ENCODE results near the gene HMGN2.
"Not testable (repeated sequence)": the region's sequence is repeated elsewhere in the genome, so short reads cannot be mapped to it uniquely, and the experiment has no call there.

Gene HMGN2

DNA sequence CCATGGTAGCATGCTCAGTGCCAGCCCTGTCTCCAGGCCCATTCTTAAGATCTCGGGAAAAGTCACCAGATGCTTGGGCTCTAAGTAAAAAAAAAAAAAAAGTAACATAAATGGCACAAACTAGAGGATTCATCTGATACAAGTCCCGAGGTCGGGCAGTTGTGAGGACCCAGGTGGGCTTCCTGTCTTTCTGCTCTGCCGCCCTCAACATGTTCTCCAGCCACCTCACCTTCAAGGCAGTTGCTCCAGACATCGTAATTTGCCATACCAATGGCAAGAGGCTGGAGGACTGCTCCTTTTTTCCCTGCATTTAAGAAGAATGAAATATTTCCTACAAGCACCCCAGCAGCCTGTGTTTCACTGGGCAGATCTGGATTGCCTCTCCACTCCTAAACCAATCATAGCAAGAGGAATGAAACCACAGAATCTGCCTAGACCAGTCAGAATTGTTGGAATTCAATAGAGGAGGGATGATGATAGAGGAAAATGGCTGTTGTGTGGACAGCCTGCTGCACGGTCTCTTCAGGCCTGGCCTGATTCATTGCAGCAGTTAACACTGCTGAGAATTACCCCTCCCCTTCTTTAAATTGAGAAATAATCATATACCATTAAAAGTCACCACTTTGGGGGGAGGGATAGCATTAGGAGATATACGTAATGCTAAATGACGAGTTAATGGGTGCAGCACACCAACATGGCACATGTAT, 5.4 kb downstream of the HMGN2 start:
- DNase-seq, result no peak

DNA sequence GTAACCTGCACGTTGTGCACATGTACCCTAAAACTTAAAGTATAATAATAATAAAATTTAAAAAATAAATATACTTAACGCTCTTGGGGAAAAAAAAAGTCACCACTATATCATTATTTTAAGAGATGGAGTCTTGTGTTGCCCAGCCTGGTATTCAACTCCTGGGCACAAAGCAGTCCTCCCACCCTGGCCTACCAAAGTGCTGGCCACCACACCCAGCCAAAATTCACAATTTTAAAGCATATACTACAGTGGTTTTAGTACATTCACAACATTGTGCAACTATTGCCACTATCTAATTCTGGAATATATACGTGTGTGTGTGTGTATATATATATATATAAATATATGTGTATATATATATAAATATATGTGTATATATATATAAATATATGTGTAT, 5.9 kb downstream of the HMGN2 start:
- DNase-seq, result no peak

DNA sequence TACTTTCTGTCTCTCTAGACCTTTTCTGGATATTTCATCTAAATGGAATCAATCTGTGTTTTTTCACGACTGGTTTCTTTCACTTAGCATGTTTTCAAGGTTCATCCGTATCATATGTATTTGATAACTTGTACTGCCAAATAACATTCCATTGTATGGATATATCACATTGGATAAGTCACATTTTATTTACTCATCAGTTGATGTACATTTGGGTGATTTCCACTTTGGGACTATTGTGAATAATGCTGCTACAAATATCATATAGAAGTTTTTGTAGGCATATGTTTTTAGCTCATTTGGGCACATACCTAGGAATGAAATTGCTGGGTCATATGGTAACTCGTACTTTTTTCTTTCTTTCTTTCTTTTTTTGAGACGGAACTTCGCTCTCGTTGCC, 6.7 kb downstream of the HMGN2 start:
- no peak for DNase-seq

DNA sequence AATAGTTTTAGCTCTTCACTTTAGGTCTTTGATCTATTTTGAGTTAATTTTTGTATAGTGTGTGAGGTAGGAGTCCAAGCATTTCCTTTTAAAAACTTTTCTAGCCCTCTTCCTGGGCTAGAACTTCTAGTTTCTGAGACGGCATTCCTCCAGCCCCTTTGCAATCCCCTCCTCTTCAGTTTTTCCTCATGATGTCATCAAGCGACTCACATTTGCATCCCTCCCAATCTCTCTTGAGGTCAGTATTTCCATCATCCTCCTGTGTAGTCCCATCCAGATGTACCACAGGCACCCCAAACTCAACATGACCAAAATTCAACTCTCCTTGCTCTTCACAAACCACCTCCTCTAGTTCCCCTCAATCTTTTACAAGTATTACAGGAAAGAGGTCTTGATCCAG, 10.7 kb downstream of the HMGN2 start:
- DNase-seq, result no peak

DNA sequence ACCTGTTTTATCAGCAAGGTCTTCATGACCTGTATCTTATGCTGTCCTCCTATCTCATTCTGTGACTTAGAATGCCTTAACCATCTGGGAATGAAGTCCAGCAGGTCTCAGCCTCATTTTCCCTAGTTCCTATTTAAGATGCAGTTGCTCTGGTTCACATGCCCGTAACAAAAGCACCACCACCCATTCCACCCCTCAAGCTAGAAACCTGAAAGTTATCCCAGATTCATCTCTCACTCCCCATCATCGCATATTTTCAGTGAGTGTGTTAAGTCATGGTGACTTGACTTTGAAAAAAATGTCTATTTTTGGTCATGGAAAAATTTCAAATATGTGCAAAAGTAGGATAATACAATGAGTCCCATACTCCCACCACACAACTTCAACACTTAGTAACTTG, 11.7 kb downstream of the HMGN2 start:
- DNase-seq, result no peak

DNA sequence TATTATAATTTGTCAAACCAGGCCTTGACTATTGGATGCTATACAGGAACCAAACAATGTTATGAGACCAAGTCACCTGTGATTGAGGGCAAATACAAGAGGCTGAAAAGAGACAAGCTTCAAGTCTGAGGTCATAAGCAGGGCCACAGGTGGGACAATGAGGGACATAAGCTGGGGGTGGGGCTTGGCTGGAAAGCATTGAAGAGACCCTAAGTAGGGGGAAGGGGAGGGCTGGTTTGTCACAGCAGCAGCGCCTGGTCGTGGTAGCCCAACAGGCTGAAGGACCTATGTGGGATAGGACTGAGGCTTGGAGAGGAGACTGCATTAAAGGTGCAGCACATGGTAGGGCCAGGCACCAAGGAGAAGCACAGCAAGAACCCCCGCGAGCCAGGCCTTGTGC, 17.9 kb downstream of the HMGN2 start:
- no peak for DNase-seq

DNA sequence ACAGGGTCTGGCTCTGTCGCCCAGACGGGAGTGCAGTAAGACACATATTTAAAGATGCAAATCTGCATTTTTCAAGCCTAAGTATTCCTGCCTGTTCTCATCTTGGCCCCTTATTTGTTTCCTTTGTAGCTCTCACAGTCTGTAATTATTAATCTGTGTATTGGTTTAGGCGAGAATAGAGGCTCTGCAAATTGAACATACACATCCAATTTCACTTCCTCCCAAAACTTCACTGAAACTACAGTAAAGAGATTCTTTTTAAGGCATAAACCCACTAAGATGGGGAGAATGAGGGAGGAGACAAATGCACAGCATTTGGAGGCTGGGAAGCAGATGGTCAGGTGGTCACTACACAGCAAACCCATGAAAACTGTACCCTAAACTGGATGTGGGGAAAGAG, 21.0 kb downstream of the HMGN2 start:
- no peak for DNase-seq

DNA sequence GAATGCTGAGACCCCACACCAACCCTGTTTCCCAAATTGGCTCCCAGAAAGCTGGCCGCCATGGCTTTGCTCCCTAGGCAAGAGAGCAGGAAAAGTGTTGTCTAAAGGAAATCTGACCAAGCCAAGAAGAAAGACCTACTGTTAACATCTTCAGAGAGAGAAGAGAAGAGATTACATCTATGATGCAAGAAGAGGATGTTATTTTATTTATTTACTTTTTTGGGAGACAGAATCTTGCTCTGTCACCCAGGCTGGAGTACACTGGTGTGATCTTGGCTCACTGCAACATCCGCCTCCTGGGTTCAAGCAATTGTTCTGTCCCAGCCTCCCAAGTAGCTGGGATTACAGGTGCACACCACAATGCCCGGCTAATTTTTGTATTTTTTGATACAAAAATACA, 21.7 kb downstream of the HMGN2 start:
- DNase-seq, result no peak

DNA sequence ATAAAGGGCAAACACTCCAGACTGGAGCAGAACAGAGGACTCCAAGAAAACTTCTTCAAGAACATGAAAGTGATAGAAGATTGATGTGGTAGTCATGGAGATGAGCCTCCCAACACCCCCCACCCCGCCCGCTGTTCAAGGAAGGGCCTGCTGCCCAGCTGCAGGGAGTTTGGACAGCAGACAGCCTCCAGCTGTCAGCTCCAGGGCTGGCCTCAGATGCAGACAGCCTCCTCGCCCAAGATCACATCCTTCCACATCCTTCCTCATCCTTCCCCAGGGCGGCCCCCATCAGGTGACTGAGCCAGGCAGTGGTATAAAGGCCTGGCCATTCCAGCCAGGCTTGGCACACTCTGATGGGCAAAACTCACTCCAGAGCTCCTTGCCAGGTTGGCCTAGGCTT, 24.6 kb downstream of the HMGN2 start:
- DNase-seq, result no peak

DNA sequence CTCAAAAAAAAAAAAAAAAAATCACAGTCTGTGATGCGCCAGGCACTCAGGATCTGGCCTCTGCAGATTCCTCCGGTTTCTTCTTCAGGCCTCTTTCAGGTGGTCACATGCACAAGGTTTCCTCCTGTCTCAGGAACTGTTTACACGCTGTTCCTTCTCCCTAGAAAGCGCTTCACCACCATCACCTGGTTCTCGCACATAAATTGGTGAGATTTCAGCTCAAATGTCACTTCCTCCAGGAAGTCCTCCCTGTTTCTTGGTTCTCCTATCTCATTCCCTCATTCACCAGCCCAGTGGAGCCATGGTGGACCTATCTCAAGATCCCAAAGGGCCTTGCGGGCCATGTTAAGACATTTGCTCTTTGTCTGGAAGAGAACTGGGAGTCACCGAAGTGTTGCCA, 26.7 kb downstream of the HMGN2 start:
- DNase-seq, result no peak

DNA sequence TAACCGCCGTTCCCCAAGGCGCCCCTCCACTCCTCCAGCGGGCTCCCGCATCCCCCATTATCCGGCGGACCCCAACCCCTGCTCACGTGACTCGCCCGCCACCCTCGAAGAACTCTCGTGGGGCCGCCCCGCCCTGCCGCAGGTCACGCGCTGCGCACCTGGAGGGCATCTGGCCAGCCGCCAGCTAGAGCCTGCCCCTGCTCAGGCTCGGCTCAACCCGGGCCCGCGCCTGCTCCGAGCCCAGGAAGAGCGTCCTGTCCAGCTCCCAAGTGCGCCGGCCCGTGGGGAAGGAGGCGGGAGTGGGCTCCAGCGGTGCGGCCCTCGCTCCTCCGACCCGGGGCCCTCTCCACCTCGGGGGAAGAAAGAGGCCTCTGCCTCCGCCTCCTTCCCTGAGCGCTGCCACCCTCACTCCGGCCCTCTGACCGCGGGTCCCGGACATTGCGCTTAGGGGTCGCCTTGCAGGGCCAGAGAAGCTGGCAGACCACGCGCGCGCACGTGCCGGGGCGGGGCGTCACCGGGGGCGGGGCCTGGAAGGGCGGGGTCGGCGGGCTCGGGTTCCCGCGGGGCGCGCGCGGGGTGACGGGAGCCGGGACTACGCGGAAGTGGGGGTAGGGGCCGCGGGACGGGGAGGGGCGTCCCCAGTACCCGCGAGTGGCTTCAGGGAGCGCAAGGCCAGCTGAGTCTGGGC, 28.4 kb downstream of the HMGN2 start:
- DNase-seq, result peak; percentile 99

DNA sequence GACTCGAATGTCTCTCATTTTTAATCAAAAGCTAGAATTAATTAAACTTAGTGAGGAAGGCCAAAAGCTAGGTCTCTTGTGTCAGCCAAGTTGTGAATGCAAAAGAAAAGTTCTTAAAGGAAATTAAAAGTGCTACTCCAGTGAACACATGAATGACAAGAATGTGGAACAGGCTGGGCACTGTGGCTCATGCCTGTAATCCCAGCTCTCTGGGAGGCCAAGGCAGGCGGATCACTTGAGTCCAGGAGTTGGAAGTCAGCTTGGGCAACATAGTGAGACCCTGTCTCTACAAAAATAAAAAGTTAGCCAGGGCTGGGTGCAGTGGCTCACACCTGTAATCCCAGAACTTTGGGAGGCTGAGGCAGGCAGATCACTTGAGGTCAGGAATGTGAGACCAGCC, 38.5 kb downstream of the HMGN2 start:
- DNase-seq, result not testable (repeated sequence)

DNA sequence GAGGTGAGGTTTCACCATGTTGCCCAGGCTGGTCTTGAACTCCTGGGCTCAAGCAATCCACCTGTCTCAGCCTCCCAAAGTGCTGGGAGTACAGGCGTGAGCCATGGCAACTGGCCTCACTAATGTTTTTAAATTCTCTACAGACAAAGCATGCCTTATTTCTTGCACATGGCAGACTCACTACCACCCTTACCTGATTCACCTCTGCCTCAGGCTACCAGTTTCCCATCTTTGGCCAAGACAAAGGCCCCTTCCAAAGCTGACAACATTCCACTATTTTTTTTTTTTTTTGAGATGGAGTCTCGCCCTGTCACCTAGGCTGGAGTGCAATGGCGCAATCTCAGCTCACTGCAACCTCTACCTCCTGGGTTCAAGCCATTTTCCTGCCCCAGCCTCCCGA, 43.6 kb downstream of the HMGN2 start:
- DNase-seq, result not testable (repeated sequence)

DNA sequence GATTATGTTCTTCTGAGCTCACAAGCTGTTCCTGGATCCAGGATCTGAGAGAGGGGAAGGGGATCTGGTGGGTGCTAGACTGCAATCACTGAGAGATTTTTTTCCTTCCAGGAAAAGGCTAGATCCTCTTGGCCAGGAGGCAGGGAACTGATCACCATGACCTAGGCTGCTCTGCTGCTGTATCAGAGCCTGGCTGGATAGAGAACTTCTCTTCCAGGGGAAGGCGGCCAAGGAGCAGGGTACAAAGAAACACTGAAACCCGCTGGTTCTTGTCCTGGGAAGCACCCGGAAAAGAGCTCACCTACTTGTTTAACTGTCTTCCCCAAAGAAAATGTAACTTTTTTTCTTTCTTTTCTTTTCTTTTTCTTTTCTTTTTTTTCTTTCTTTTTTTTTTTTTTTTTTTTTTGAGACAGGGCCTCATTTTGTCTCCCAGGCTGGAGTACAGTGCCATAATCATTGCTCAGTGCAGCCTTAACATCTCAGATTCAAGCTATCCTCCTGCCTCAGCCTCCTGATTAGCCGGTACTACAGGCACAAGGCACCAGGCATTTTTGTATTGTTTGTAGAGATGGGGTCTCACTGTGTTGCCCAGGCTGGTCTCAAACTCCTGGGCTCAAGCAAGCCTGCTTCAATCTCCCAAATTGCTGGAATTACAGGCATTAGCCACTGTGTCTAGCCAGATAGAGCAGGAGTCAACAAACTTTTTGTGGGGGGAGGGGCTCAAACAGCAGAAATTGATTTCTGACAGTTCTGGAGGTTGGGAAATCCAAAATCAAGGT, 44.9 kb downstream of the HMGN2 start:
- no peak for DNase-seq

DNA sequence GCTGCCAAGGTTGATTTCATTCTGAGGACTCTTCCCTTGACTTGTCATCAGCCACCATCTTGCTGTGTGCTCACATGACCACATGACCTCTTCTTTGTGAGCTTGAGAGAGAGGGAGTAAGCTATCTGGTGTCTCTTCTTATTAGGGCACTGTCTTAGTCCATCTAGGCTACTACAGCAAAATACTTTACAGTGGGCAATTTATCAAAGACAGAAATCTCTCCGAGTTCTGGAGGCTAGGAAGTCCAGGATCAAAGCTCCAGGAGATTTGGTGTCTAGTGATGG, 45.5 kb downstream of the HMGN2 start:
- no peak for DNase-seq

DNA sequence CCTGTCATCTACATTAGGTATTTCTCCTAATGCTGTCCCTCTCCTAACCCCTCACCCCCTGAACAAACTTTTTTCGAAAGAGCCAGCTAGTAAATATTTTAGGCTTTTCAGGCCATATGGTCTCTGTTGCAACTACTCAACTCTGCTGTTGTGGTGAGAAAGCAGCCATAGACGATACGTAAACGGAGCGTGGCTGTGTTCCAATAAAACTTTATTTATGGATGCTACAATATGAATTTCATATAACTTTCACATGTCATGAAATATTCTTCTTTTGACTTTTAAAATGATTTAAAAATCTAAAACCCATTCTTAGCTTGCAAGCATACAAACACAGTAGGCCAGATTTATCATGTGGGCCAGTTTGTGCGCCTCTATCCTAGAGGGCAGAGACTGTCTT, 46.1 kb downstream of the HMGN2 start:
- DNase-seq, result no peak

DNA sequence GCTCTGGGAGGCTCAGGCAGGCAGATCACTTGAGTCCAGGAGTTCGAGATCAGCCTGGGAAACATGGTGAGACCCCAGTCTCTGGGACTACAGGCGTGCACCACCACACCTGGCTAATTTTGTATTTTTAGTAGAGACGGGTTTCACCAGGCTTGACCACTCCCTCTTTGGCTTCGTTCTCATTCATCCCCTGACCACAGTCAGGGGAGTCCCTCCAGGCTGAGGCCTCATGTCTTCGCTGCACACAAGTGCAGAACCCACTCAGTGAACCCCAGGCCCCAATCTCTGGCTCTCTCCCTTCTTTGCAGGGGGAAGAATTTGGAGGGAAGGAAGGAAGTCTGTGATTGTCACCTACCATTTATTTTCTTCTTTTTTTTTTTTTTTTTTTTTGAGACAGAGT, 48.1 kb downstream of the HMGN2 start:
- DNase-seq, result no peak

DNA sequence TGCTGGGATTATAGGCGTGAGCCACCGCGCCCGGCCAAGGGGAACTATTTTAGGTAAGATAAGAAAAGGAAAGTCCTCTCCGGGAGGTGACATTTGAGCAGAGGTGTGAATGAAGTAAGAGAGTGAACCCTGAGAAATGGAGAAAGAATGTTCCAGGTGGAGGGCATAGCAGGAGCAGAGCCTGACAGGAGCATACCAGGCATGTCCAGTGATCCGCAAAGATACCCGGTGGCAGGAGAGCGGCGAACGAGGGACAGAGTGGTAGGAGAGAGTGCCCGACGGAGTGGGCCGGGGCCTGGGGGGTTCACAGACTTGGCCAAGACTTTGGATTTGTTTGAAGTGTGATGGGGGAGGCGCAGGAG, 49.4 kb downstream of the HMGN2 start:
- no peak for DNase-seq

DNA sequence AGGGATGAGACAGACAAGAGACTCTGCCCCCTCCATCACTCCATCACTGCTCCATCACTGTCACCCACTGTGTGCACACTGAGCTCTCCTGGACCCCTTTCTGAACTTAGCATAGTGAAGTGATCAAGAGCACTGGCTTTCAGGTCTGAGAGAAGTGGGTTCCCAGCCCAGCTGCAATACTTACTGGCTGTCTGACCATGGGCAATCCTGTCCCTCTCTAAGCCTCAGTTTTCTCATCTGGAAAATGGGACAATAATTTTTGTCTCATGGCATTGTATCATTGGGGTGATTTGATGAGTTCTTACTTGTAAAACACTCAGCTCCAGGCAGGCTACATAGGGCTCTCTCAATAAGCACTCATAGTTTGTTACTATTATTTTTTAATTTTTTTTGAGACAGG, 49.8 kb downstream of the HMGN2 start:
- DNase-seq, result no peak

DNA sequence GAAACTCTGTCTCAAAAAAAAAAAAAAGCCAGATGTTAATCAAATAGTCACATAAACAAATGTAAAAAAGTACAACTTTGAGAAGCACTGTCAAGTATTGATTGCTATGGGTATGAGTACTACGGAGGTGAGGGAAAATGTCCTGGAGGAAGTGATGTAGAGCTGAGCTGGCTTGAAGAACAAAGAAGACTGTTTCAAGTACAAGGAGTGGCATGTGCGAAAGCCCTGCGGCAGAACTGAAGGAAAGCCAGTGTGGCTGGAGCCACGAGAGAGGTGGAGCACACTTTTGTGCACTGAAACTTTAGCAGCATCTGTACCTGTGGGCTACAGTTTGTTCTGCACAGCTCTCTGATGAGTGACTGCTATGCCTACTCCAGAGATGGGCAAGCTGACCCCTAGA, 51.9 kb downstream of the HMGN2 start:
- no peak for DNase-seq

Data from activated CD8-positive, alpha-beta memory T cell treated with anti-CD3 and anti-CD28 coated beads, Interleukin-2, amount 50 U/mL, for 48 hours (primary cell).